Measurements from ENCODE around the gene SDHB. TPM values are rescaled to one million over a fixed set of nuclear protein-coding genes. Genes with fewer than 3 reads are reported as not detected.
A peak's percentile ranks its signal among the peaks of the same experiment; 100 is the strongest.
"Not testable (repeated sequence)": the region's sequence is repeated elsewhere in the genome, so short reads cannot be mapped to it uniquely, and the experiment has no call there.

SDHB gene
- total RNA-seq, 1 experiment from 2014 or later, result 307 TPM

- DNase-seq (ENCODE audit: low read depth), result peak; percentile 34
Observed at GRCh38 chr1:17075470-17076255, 21.8 kb upstream of the SDHB start.

DNA sequence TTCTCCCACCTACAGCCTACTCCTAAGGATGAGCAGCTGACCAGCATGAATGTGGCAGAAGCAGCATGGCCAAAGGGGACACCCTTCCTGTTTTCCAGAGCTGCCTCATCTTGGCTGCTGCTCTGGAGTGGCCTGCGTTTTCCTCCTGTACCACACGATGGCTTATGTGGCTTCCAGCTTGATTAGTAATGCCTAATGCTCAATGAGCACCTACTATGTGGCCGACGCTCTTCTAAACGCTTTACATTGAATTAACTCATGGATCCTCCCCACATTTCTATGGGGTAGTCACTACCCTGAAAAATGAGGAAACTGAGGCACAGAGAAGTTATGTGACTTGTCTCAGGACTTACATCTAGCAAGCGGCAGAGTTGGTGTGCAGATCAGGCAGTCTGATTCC lies 18.0 kb upstream of the SDHB start:
- DNase-seq (ENCODE audit: low read depth), result no peak

- no peak for DNase-seq (ENCODE audit: low read depth)
Observed at GRCh38 chr1:17070163-17070525, 16.3 kb upstream of the SDHB start.

DNA sequence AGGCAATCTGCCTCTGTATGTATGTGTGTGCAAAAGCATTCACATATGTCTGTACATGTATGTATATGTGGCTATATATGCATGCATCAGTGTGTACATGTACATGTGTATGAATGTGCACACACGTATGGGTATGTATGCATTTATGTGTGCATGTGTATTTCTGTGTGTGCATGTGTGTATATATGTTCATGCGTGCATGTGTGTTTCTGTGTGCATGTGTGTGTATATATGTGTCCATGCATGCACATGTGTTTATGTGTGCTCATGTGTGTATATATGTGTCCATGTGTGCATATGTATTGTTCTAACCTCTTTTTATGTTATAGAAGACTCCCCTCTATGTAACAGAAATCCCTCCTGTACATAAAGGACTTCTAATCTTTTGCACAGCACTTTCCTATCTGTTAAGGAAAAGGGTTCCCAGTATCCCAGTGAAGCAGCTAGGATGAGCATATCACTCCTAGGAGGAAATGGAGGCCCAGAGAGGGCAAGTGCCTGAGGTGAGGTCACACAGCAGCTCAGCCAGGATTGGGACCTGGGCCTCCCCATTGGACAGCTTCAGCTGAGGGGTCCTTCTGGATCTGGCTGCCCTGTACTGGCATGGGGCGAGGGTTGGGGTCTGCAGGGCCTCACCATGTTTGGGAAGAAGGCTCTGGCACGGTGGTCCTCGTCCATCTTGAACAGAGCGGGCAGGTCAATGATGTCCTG lies 15.8 kb upstream of the SDHB start:
- DNase-seq (ENCODE audit: low read depth), result no peak

DNA sequence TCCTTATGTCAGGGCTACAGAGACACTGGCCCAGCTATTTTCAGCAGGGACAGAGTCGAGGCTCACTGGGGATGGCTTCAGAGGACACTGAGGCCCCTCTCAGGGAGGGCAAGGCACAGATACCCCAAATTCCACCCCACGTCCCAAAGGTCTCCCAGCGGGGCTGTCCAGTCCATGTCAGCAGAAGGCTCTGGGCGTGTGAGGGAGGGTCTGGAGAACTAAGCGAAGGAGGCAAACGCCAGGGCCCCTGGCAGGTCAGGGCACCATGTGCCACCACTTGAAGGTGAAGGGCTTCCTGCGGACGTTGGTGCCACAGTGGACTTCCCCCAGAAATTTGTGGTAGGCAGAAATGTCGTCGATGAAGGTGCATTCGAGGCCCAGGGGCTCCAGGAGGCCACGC lies 15.0 kb upstream of the SDHB start:
- no peak for DNase-seq (ENCODE audit: low read depth)

GRCh38 chr1:17067465-17068240 lies 13.8 kb upstream of the SDHB start:
- no peak for DNase-seq (ENCODE audit: low read depth)

GRCh38 chr1:17067069-17067426 lies 13.2 kb upstream of the SDHB start:
- no peak for DNase-seq (ENCODE audit: low read depth)

DNA sequence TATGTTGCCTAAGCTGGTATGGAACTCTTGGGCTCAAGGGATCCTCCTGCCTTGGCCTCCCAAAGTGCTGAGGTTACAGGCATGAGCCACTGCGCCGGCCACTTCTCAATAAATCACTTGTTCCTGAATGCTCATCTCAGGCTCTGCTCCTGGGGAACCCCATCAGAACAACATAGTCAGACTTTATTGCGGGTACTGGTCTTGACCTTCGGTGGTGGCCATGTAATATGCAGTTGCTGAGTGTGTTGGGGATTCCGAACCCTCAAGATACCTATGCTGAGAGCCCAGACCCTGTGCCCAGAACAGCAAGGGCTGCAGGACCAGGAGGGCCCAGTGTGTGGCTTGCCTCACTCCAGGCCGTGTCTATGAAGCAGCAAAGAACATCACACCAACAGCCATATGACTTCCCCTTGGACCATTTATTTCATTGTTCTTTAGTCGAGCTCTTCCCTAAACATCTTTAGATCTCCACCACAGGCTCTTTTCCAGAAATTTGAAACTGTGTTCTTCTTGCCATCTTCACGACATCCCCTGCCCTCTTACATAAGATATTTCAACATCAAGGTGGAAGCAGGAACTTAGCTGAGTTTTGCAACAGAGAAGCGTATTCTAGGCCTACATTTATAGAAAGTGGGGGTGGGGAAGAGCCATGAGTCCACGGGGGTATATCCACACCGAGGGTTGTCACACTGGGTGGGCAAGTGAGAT lies 12.7 kb upstream of the SDHB start:
- DNase-seq (ENCODE audit: low read depth), result no peak

- DNase-seq (ENCODE audit: low read depth), result no peak
Observed at GRCh38 chr1:17065666-17066065, 11.8 kb upstream of the SDHB start.

GRCh38 chr1:17062751-17063150 lies 8.9 kb upstream of the SDHB start:
- not testable (repeated sequence) for DNase-seq (ENCODE audit: low read depth)

- DNase-seq (ENCODE audit: low read depth), result no peak
Observed at GRCh38 chr1:17061892-17062291, 8.1 kb upstream of the SDHB start.

- no peak for DNase-seq (ENCODE audit: low read depth)
Observed at GRCh38 chr1:17061486-17061885, 7.7 kb upstream of the SDHB start.

- DNase-seq (ENCODE audit: low read depth), result no peak
Observed at GRCh38 chr1:17060306-17060749, 6.5 kb upstream of the SDHB start.

GRCh38 chr1:17059391-17060305 lies 5.8 kb upstream of the SDHB start:
- DNase-seq (ENCODE audit: low read depth), result peak; percentile 73

DNA sequence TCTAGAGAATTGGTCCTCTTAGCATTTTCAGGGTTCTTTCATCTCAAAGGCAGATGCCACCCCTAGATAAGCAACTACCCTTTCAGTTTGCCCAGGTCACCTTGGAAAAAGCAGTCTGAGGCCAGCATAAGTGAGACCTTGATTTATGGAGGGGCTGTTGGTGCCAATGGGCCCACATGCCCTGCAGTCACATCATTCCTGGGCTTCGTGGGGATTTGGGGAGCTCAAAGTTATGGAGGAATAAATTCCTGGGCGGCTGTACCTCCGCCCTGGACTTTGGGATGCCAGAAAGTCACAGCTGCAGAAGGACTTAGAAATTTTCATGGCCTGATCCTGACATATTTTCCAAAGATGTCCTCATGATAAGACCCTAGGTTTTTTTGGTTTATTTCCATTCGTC lies 2.7 kb upstream of the SDHB start:
- DNase-seq (ENCODE audit: low read depth), result no peak

DNA sequence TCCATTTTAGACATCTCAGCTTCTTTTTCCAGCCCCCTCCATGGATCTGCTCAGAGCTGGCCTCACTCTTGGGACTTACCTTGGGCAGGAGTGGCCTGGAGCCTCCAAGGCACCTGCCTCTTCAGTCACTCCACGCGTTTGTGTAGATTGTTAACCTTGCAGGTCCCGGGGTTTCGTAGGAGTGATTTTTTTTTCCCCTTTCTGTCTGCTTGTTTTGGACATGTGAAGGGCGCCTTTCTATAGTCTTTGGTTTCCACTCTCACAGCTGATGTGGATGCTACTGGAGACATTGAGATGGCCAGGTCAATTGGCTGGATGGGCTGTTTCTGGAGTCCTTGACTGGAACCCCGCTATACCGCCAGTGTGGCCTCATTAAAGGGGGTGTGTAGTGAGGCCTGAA lies 2.0 kb upstream of the SDHB start:
- no peak for DNase-seq (ENCODE audit: low read depth)

DNA sequence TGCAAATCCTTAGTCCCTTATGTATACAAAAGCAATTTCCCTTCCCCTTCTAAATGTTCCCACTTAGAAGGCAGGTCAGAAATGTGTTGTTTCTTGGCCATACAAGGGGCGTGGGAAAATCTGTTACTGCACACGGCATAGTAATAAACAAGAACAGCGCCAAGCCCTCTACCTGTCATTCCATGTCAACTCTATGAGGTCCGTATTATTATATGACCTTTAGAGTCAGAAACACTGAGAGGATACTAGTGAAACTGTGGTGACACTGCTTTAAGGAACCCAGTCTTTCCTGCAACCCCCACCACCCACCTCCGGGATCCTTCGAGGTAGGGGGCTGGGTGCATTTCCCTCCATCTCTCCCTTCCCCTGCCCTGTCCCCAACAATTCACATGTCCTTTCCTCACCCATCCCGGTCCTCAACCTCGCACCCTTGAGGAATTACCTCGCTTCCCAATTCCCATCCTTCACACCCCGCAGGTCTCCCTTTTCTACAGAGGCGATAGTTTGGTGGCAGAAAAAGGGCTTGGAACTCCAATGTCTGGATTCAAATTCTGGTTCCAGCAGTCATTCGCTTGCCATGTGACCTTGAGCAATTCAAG lies 647 bp downstream of the SDHB start:
- DNase-seq (ENCODE audit: low read depth), result no peak

DNA sequence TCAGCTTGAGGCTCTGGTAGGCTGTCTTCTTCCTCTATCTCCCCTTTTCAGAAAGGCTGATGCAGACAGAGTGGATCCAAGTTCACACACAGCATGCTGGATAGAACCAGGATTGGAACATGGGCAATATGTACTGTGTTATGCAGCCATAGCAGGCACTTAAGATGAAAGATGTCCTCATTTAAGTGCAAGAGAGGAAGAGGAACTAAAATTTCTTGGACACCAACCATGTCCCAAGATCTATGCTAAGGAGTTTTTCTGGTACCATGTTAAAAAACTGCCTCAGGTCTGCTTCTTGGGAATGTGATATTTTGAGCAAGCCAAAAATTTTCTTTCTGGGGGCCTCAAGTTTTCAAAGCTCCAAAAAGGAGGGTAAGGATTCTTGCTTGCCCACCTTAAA lies 1.2 kb downstream of the SDHB start:
- no peak for DNase-seq (ENCODE audit: low read depth)

DNA sequence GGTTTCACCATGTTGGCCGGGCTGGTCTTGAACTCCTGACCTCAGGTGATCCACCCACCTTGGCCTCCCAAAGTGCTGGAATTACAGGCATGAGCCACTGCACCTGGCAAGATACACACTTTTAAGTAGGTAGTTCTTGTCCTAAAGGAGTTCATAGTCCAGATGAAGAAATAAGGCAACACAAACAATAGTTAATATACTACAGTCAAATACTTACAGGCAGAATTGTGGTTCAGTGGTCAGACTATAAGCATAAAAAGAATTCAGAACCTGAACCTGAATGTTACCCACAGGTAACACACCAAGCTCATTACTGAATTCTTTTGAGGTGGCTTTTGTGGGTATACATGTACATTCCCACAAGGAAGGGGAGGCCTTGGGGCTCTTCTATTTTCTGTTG lies 1.8 kb downstream of the SDHB start:
- no peak for DNase-seq (ENCODE audit: low read depth)

- no peak for DNase-seq (ENCODE audit: low read depth)
Observed at GRCh38 chr1:17047924-17048323, 5.9 kb downstream of the SDHB start.

DNA sequence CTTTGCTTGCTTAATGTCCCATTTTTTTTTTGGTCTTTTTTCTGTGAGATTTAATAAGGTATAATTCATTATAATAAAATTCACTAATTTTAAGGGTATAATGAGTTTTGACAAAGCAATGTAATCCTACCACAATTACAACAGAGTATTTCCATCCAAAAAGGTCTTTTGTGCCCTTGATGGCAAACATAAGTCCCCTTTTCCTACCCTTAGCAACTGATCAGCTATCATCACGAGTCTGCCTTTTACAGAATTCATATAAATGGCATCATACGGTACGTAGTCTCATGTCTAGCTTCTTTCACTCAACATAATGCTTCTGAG lies 7.5 kb downstream of the SDHB start:
- DNase-seq (ENCODE audit: low read depth), result no peak

Measured in M059J (cell line).